B cell (primary cell): ENCODE data around the gene RUSF1. TPM values are rescaled to one million over a fixed set of nuclear protein-coding genes. Genes with fewer than 3 reads are reported as not detected.

Experiments used
- ATAC-seq: fragments of 200-7000 bp; cut with Tn5 transposase; one replicate; pipeline ENCODE4 v1.10.0; 2021; ENCODE audit warnings: low read depth, mild to moderate bottlenecking, moderate number of reproducible peaks, moderate library complexity
- CTCF ChIA-PET: fragments of 350-600 bp; sonication (Branson Sonifier 250); formaldehyde crosslinking; loops from one replicate; lab custom pipeline; 2021; ENCODE audit warnings: antibody characterized with exemption, inconsistent platforms; lab: Charles Lee
- POLR2A ChIA-PET: fragments of 350-600 bp; sonication (Branson Sonifier 250); formaldehyde crosslinking; loops from one replicate; lab custom pipeline; 2021; ENCODE audit warnings: antibody characterized with exemption; lab: Charles Lee
- DNase-seq: peaks from one replicate; pipeline ENCODE4 v3.0.0; 2013
- H2AFZ ChIP-seq: 2 replicates; pipeline ENCODE4 v1.6.1; 2012; ENCODE audit warnings: mild to moderate bottlenecking, low read depth, low read length; ENCODE audit not compliant: insufficient read depth, poor library complexity, severe bottlenecking
- H3K27ac ChIP-seq, 2 donors: 1 replicate in 1 of 2; 2 replicates in 1 of 2; pipeline ENCODE4 v1.5.1; 2012 to 2013; ENCODE audit warnings: low read length in 2 of 2, mild to moderate bottlenecking in 2 of 2, moderate library complexity in 1 of 2
- H3K27me3 ChIP-seq, 4 experiments: fragments of 200-600 bp in 1 of 4; sonication (generic) in 1 of 4; replicated peaks in 1 of 4; 1 replicate in 2 of 4; 2 replicates in 2 of 4; pipeline versions ENCODE4 v1.6.1 to v1.7.0; 2013 to 2016; ENCODE audit warnings: low read length in 3 of 4, mild to moderate bottlenecking in 2 of 4, mixed read lengths in 1 of 4, moderate library complexity in 1 of 4; ENCODE audit not compliant: insufficient read depth in 4 of 4, control insufficient read depth in 3 of 4; ENCODE audit errors: control extremely low read depth in 1 of 4
- H3K36me3 ChIP-seq, 2 experiments: replicated peaks in 1 of 2; 1 replicate in 1 of 2; 2 replicates in 1 of 2; pipeline versions ENCODE4 v1.6.1 to v1.7.1; 2013; ENCODE audit warnings: low read length in 1 of 2; ENCODE audit not compliant: insufficient read depth in 2 of 2, control insufficient read depth in 1 of 2; ENCODE audit errors: control extremely low read depth in 1 of 2, extremely low read depth in 1 of 2
- H3K4me1 ChIP-seq, 2 donors: fragments of 200-600 bp in 1 of 2; sonication (generic) in 1 of 2; 1 replicate in 1 of 2; 2 replicates in 1 of 2; pipeline versions ENCODE4 v1.5.1 to v1.6.1; 2013 to 2017; ENCODE audit warnings: low read length in 2 of 2; ENCODE audit not compliant: control insufficient read depth in 2 of 2, insufficient read depth in 2 of 2
- H3K4me2 ChIP-seq: replicated peaks from 2 replicates; pipeline ENCODE3; 2012; ENCODE audit warnings: mild to moderate bottlenecking, low read depth, low read length; ENCODE audit not compliant: poor library complexity, severe bottlenecking
- H3K4me3 ChIP-seq, 5 experiments: fragments of 200-600 bp in 1 of 5; sonication (generic) in 1 of 5; 1 replicate in 3 of 5; 2 replicates in 2 of 5; pipeline versions ENCODE4 v1.5.1 to v1.7.0; 2011 to 2016; ENCODE audit warnings: low read length in 4 of 5, mild to moderate bottlenecking in 4 of 5, low read depth in 2 of 5, control low read depth in 1 of 5, moderate library complexity in 1 of 5; ENCODE audit not compliant: insufficient read depth in 1 of 5; ENCODE audit errors: control extremely low read depth in 1 of 5, extremely low read depth in 1 of 5
- H3K79me2 ChIP-seq: fragments of 200-600 bp; sonication (generic); one replicate; pipeline ENCODE4 v1.6.0; 2016; ENCODE audit warnings: low read length; ENCODE audit not compliant: control insufficient read depth, insufficient read depth
- H3K9ac ChIP-seq: fragments of 200-600 bp; sonication (generic); 2 replicates; pipeline ENCODE4 v1.6.1; 2017; ENCODE audit warnings: mild to moderate bottlenecking, low read length, moderate library complexity
- H3K9me3 ChIP-seq, 3 donors: one replicate each; pipeline versions ENCODE4 v1.6.1 to v1.7.1; 2013; ENCODE audit warnings: low read length in 2 of 3; ENCODE audit not compliant: control insufficient read depth in 2 of 3, insufficient read depth in 1 of 3; ENCODE audit errors: control extremely low read depth in 1 of 3
- H4K20me1 ChIP-seq: 2 replicates; pipeline ENCODE4 v1.6.0; 2012; ENCODE audit warnings: mild to moderate bottlenecking, low read length; ENCODE audit not compliant: insufficient read depth, control insufficient read depth, poor library complexity, severe bottlenecking
- H3K27ac Mint-ChIP-seq: one replicate; pipeline ENCODE4 v1.8.0; 2021; ENCODE audit warnings: mixed read lengths
- H3K27me3 Mint-ChIP-seq: one replicate; pipeline ENCODE4 v1.8.0; 2021; ENCODE audit warnings: mixed read lengths
- H3K4me1 Mint-ChIP-seq: one replicate; pipeline ENCODE4 v1.8.0; 2021; ENCODE audit warnings: mixed read lengths
- H3K4me3 Mint-ChIP-seq: one replicate; pipeline ENCODE4 v1.8.0; 2021; ENCODE audit warnings: mixed read lengths
- H3K9me3 Mint-ChIP-seq: one replicate; pipeline ENCODE4 v1.8.0; 2022; ENCODE audit warnings: mixed read lengths; ENCODE audit not compliant: insufficient read depth
- EZH2 ChIP-seq: IDR thresholded peaks from 2 replicates; pipeline ENCODE4 v1.6.1; 2012; ENCODE audit warnings: borderline replicate concordance, low read depth, mild to moderate bottlenecking, moderate library complexity, low read length; ENCODE audit not compliant: insufficient read depth, poor library complexity, severe bottlenecking
- WGBS: methylation state at CpG from one replicate; pipeline ENCODE4 v1.1.5; 2013; ENCODE audit warnings: missing lambda C conversion rate; ENCODE audit not compliant: insufficient coverage; 5-methylcytosine and 5-hydroxymethylcytosine counted together
- intact Hi-C: fragments of 100-400 bp; cut with micrococcal nuclease; formaldehyde crosslinking; loops from one replicate; pipeline ENCODE4 v1.10.0; 2022
- polyA plus RNA-seq: library from polyadenylated mRNA; depleted of rRNA; stranded (reverse); fragments of >200 nt; gene quantifications from 2 replicates; pipeline ENCODE4 v1.2.3, GENCODE V29; 2012
- total RNA-seq, 2 donors: library from RNA; stranded (reverse); fragments of 120-200 nt in 1 of 2; gene quantifications; 1 replicate in 1 of 2; 2 replicates in 1 of 2; pipeline versions ENCODE4 v1.2.3 to v1.2.4, GENCODE V29; 2013 to 2022
- TF ChIP-seq, protein P1 (sequence below): fragments of 200-600 bp; IDR thresholded peaks from one replicate; pipeline ENCODE4 v1.8.0; 2022; ENCODE audit warnings: antibody characterized with exemption, mild to moderate bottlenecking

Gene RUSF1
- total and polyA plus RNA-seq, 2 donors (not counting 1 experiment from before 2014, with no cell fraction given) = 103 to 132 TPM

DNA sequence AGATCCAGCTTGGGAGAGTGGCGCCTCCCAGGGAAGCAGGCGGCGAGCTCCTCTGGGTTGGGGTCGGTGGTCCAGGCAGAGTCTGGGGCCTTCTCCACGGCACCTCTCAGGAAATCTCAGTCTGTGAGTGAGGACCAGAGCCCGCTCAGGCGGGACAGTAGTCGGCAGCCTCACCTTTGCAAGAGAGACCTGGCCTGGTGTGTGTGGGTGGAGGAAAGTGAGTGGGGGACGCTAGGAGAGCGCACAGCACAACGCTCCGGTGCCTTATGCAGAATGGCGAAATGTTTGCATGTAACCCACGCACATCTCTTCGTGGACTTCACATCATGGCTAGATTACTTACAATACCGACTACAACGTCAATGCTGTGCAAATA, 21.7 kb upstream of the RUSF1 start:
- Histone ChIP-seq H3K9me3 (no peaks in the 10 kb centered on the region), H3K36me3 (no peaks in the 10 kb centered on the region), H3K79me2 (no peaks in the 10 kb centered on the region), H4K20me1 (no peaks in the 10 kb centered on the region), H3K4me1 (peaks cover 16 to 26% of the 10 kb centered on the region in 2 donors), H3K9ac (no peak overlapping the region), H2AFZ (peak overlapping the region; percentile 22), H3K27ac (no peak overlapping the region), H3K4me2 (peak overlapping the region; percentile 65), H3K4me3 (peak overlapping the region in 1 of 5 experiments; percentile 26), H3K27me3 (peaks cover 0 to 37% (median 6%) of the 10 kb centered on the region in 4 experiments)
- no peak for DNase-seq
- intact Hi-C loops = no loop called here
- Mint-ChIP-seq H3K27ac (no peak overlapping the region), H3K9me3 (no peaks in the 10 kb centered on the region), H3K27me3 (peaks cover 33% of the 10 kb centered on the region), H3K4me1 (peaks cover 20% of the 10 kb centered on the region), H3K4me3 (peak overlapping the region; percentile 74)
- TF ChIP-seq EZH2 = no peak
- TF ChIP-seq, protein P1, sequence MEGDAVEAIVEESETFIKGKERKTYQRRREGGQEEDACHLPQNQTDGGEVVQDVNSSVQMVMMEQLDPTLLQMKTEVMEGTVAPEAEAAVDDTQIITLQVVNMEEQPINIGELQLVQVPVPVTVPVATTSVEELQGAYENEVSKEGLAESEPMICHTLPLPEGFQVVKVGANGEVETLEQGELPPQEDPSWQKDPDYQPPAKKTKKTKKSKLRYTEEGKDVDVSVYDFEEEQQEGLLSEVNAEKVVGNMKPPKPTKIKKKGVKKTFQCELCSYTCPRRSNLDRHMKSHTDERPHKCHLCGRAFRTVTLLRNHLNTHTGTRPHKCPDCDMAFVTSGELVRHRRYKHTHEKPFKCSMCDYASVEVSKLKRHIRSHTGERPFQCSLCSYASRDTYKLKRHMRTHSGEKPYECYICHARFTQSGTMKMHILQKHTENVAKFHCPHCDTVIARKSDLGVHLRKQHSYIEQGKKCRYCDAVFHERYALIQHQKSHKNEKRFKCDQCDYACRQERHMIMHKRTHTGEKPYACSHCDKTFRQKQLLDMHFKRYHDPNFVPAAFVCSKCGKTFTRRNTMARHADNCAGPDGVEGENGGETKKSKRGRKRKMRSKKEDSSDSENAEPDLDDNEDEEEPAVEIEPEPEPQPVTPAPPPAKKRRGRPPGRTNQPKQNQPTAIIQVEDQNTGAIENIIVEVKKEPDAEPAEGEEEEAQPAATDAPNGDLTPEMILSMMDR = no peak
- ChIA-PET CTCF (no interaction called here), POLR2A (no interaction called here)
- WGBS = 77% methylated on average over 11 of the region's 17 CpGs
- ATAC-seq = no peak

DNA sequence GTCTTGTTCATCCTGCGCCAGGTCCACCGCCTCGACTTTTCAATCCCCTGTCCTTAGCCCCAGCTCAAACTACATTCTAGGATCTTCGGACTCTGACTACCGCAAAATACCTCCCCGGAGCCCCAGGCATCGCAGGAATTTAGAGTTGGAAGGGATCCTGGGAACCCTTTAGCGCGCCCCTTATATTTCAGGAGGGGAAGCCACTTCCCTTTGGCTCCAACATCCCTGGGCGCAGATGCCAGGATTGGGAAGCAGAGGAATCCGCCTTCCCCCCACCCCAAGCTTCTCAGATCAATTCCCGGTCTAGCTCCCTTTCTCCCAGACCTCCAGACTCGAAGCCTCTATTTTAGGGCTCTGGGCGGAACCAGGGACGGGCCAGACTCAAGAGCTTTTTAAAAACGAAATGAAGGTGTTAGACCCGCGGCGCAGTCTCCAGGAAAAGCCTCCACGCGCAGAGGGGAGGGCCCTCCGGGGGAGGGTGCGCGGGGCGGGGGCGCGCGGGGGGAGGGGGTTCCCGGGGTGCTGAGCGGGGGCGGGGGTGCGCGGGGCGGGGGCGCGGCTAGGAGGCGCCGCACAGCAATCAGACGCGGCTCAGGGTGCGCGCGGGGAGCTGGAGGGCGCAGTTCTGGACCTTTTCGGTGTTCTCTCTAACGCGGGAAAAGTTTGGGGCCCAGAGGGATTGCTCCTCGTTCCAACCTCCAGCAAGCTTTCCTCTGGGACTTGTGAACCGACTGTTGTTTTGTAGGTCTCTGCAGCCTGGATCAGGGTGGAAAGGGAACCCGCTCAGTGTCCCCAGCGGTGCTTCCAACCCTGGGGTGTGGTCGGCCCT, 21.1 kb upstream of the RUSF1 start:
- Histone ChIP-seq H3K4me3 (peak overlapping the region in 3 of 5 experiments; percentile 24 to 42 (median 34)), H3K4me1 (peaks cover 16 to 26% of the 10 kb centered on the region in 2 donors), H3K9ac (peak overlapping the region; percentile 49), H3K9me3 (no peaks in the 10 kb centered on the region), H3K79me2 (no peaks in the 10 kb centered on the region), H3K36me3 (no peaks in the 10 kb centered on the region), H3K27me3 (peaks cover 0 to 37% (median 6%) of the 10 kb centered on the region in 4 experiments), H2AFZ (peak overlapping the region; percentile 28), H4K20me1 (no peaks in the 10 kb centered on the region), H3K27ac (no peak overlapping the region), H3K4me2 (peak overlapping the region; percentile 65)
- Mint-ChIP-seq H3K27ac (no peak overlapping the region), H3K4me1 (peaks cover 20% of the 10 kb centered on the region), H3K4me3 (peak overlapping the region; percentile 74), H3K27me3 (peaks cover 32% of the 10 kb centered on the region), H3K9me3 (no peaks in the 10 kb centered on the region)
- DNase-seq (peak; percentile 24), ATAC-seq (peak; percentile 33)
- TF ChIP-seq, protein P1 = no peak
- TF ChIP-seq EZH2 = no peak
- POLR2A ChIA-PET = no interaction called here
- CTCF ChIA-PET = no interaction called here
- intact Hi-C loops = no loop called here
- 22% methylated on average over 36 of the region's 52 CpGs for WGBS
